ENCODE data around the gene CAMSAP2.

CAMSAP2 gene

DNA sequence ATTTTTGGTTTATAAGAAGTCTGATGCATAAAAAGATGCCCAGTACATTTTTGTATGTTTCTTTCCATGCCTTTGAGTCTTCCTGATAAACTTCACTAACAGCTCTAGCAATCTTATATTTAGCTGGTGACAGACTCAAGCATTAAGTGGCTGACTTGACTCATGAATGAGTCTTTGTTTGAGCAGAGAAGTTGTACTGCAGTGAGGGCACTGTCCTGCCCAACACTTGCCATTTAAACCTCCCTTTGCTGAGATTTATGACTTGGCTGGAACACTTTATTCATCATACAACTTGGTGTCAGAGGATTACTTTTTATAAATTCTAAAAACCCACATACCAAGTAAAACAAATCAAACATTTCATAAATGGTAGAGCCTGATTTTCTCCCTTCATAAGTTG is 14.6 kb upstream of the CAMSAP2 start:
- TF ChIP-seq, protein P1, sequence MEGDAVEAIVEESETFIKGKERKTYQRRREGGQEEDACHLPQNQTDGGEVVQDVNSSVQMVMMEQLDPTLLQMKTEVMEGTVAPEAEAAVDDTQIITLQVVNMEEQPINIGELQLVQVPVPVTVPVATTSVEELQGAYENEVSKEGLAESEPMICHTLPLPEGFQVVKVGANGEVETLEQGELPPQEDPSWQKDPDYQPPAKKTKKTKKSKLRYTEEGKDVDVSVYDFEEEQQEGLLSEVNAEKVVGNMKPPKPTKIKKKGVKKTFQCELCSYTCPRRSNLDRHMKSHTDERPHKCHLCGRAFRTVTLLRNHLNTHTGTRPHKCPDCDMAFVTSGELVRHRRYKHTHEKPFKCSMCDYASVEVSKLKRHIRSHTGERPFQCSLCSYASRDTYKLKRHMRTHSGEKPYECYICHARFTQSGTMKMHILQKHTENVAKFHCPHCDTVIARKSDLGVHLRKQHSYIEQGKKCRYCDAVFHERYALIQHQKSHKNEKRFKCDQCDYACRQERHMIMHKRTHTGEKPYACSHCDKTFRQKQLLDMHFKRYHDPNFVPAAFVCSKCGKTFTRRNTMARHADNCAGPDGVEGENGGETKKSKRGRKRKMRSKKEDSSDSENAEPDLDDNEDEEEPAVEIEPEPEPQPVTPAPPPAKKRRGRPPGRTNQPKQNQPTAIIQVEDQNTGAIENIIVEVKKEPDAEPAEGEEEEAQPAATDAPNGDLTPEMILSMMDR (IDR thresholded peaks at IDR 0.05), result no peak

DNA sequence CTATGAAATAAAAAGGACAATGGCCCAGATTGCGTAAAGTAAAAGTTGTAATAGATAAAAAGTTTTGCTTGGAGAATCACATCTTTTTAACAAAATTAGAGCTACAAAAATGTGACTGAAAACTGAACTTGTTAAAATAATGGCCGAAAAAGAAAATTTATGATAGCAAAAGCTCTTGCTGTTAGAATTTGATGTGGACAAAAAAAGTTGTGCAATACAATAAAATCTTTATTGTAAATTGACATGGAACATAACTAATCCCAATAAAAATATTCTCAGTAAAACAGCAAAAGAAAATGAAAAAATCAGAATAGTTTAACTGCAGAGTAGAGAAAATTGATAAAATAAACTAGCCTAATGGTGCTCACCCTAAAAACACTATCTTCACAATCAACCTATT is 11.4 kb upstream of the CAMSAP2 start:
- TF ChIP-seq, protein P1 (IDR thresholded peaks at IDR 0.05), result no peak

DNA sequence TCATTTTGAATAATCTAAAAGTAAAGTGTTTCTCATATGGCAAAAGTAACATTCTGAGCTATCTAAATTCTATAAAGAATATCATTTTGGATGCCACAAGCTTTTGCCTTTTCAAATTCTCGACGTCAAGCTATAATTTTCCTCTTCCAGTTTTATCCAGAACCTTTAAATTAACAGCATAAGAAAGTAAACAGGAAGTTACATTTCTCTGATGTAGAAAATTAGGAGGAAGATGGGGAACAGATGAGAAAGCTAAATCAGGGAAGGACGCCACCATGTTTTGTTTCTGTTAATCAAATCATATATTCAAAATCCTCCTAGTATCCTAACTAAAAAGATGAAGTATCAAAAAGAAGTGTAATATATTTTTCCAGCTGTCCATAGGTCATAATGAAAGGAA is 8.8 kb upstream of the CAMSAP2 start:
- TF ChIP-seq, protein P1 (IDR thresholded peaks at IDR 0.05), result no peak

DNA sequence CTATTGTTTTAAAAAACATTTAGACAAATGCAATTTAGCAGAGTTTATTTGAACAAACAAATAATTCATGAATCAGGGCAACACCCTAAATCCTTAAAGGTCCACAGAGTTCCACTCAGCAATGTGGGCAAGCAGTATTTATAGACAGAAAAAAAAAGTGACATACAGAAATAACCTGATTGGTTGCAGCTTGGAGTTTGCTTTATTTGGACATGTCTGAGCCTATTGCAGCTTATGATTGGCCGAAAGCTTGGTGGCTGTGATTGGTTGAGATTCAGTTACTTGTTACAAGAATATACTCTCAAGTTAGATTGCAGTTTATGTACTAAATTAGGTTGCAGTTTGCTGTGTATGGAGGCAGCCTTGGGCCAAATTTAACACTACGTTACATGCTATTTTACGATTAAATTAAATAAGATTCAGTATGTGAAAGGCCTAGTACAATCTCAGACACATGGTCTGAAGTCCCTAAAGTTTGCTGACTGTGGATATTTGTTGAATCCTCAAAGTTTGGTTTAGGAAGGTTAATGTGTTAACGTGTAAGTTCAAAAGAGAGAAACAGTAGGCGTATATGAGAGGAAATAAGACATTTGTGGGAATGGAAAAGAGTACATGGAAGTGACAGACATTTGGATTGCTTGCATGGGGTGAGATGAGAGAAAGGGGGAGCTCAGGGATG is 6.9 kb upstream of the CAMSAP2 start:
- TF ChIP-seq, protein P1 (IDR thresholded peaks at IDR 0.05), result no peak

DNA sequence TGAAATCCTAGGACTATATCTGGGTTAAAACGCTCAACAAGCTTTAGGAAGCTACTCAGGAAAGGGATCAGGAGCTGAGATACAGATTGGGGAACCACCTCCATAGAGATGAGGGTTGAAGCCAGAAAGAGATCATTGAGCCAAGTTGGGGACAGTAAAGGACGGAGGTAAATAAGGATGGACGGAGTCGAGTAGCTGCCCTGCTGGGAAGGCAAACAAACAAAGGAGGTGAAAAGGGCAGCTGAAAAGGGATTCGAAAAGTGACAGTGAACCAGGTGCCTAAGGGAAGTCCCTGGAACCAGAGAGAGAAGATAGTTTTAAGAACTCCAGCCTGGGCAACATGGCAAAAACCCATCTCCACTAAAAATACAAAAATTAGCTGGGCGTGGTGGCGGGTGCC is 6.3 kb upstream of the CAMSAP2 start:
- TF ChIP-seq, protein P1 (IDR thresholded peaks at IDR 0.05), result no peak

DNA sequence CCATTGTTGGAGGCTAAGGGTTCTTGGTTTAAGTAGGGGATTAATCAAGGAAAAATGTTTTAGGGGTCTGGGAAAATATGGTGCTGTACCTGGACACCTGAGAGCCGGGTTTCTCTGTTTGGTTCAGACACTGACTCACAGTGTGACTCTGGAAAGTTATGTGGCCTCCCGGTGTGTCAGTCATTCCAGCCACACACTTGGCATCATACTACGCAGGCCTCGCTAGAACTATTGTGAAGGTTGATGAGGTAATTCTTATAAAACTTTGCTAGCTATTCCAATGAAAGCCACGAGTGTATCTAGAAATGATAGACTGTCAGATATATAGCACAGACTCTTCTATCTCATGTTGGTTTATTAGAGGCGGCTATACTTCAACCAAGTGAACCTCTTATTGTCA is 4.8 kb upstream of the CAMSAP2 start:
- TF ChIP-seq, protein P1 (IDR thresholded peaks at IDR 0.05), result no peak

DNA sequence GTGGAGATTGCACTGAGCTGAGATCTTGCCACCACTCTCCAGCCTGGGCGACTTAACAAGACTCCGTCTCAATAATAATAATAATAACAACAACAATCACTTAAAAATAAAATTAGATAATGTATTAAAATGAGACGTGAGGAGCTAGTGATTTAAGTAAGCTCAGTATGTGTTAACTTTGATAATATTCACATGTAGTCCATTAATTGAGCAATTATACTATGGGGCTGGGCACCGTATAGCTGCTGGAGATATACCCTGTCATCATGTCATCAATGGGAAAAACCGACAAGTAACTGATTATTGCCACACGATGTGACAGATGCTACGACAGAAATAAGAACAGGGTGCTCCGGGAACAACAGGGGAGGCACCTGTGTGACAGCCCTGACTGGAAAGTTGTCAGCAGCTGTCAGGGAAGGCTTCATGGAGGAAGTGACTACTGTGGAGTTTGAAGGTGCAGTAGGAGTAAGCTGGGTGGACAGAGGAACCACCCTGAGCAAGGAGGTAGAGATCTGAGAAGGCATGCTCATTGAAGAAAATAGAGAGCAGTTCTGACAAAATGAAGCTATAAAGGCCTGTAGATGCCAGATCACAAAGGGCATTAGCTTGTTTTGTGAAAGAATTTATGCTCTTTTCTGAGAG is 924 bp upstream of the CAMSAP2 start:
- TF ChIP-seq, protein P1 (IDR thresholded peaks at IDR 0.05), result no peak

Data from LNCAP (cell line).